Measurements from ENCODE around the gene C6orf15. TPM values are rescaled to one million over a fixed set of nuclear protein-coding genes. Genes with fewer than 3 reads are reported as not detected.

The C6orf15 gene
- total RNA-seq: not detected

GRCh38 chr6:31112478-31112877 lies at the start of gene C6orf15:
Gene C6orf15, minus strand, starts transcription at chr6:31112575. Its CDS starts 20 bp downstream, at chr6:31112555.
- H3K9me3 ChIP-seq (ENCODE audit: low read depth, low read length): no peaks in the 10 kb centered on the region
- no peaks in the 10 kb centered on the region for H3K27me3 ChIP-seq (ENCODE audit: insufficient read depth, low read length)
- H3K4me3 ChIP-seq (ENCODE audit: low read length): no peak within 1 kb of the TSS
- H3K4me1 ChIP-seq (ENCODE audit: insufficient read depth, low read length): peaks cover 4% of the 10 kb centered on the region

- Histone ChIP-seq H3K4me3 (ENCODE audit: low read length) (no peak overlapping the region), H3K27me3 (ENCODE audit: insufficient read depth, low read length) (no peaks in the 10 kb centered on the region), H3K4me1 (ENCODE audit: insufficient read depth, low read length) (peaks cover 18% of the 10 kb centered on the region), H3K9me3 (ENCODE audit: low read depth, low read length) (no peaks in the 10 kb centered on the region)
Observed at GRCh38 chr6:31161216-31162126, 49.1 kb upstream of the C6orf15 start.

- no peaks in the 10 kb centered on the region for H3K27me3 ChIP-seq (ENCODE audit: insufficient read depth, low read length)
- H3K4me3 ChIP-seq (ENCODE audit: low read length): peak overlapping the region; percentile 67
- H3K9me3 ChIP-seq (ENCODE audit: low read depth, low read length): no peaks in the 10 kb centered on the region
- peaks cover 18% of the 10 kb centered on the region for H3K4me1 ChIP-seq (ENCODE audit: insufficient read depth, low read length)
Observed at GRCh38 chr6:31158863-31159855, 46.8 kb upstream of the C6orf15 start.

GRCh38 chr6:31158140-31158862 lies 45.9 kb upstream of the C6orf15 start, which contains the start of gene TCF19:
Gene TCF19, plus strand, starts transcription at chr6:31158589. Its CDS starts 881 bp downstream, at chr6:31159470.
- Histone ChIP-seq H3K27me3 (ENCODE audit: insufficient read depth, low read length) (no peaks in the 10 kb centered on the region), H3K9me3 (ENCODE audit: low read depth, low read length) (no peaks in the 10 kb centered on the region), H3K4me1 (ENCODE audit: insufficient read depth, low read length) (peaks cover 18% of the 10 kb centered on the region), H3K4me3 (ENCODE audit: low read length) (peak within 1 kb of the TSS; percentile 67)

GRCh38 chr6:31157513-31158139 lies 45.3 kb upstream of the C6orf15 start, which contains the start of gene CCHCR1:
Gene CCHCR1, minus strand, starts transcription at chr6:31157802. Its CDS starts 202 bp downstream, at chr6:31157600.
- H3K4me1 ChIP-seq (ENCODE audit: insufficient read depth, low read length): peaks cover 18% of the 10 kb centered on the region
- H3K9me3 ChIP-seq (ENCODE audit: low read depth, low read length): no peaks in the 10 kb centered on the region
- peak within 1 kb of the TSS; percentile 67 for H3K4me3 ChIP-seq (ENCODE audit: low read length)
- H3K27me3 ChIP-seq (ENCODE audit: insufficient read depth, low read length): no peaks in the 10 kb centered on the region

- no peaks in the 10 kb centered on the region for H3K27me3 ChIP-seq (ENCODE audit: insufficient read depth, low read length)
- H3K9me3 ChIP-seq (ENCODE audit: low read depth, low read length): no peaks in the 10 kb centered on the region
- H3K4me3 ChIP-seq (ENCODE audit: low read length): no peak overlapping the region
- peaks cover 18% of the 10 kb centered on the region for H3K4me1 ChIP-seq (ENCODE audit: insufficient read depth, low read length)
Observed at GRCh38 chr6:31156641-31157040, 44.3 kb upstream of the C6orf15 start.

GRCh38 chr6:31154436-31154835 lies 42.1 kb upstream of the C6orf15 start:
- H3K4me3 ChIP-seq (ENCODE audit: low read length): no peak overlapping the region
- no peaks in the 10 kb centered on the region for H3K27me3 ChIP-seq (ENCODE audit: insufficient read depth, low read length)
- no peaks in the 10 kb centered on the region for H3K9me3 ChIP-seq (ENCODE audit: low read depth, low read length)
- H3K4me1 ChIP-seq (ENCODE audit: insufficient read depth, low read length): peaks cover 14% of the 10 kb centered on the region

GRCh38 chr6:31152781-31153180 lies 40.4 kb upstream of the C6orf15 start:
- H3K4me1 ChIP-seq (ENCODE audit: insufficient read depth, low read length): peaks cover 5% of the 10 kb centered on the region
- no peaks in the 10 kb centered on the region for H3K27me3 ChIP-seq (ENCODE audit: insufficient read depth, low read length)
- no peaks in the 10 kb centered on the region for H3K9me3 ChIP-seq (ENCODE audit: low read depth, low read length)
- H3K4me3 ChIP-seq (ENCODE audit: low read length): no peak overlapping the region

- H3K4me1 ChIP-seq (ENCODE audit: insufficient read depth, low read length): no peaks in the 10 kb centered on the region
- H3K27me3 ChIP-seq (ENCODE audit: insufficient read depth, low read length): no peaks in the 10 kb centered on the region
- no peaks in the 10 kb centered on the region for H3K9me3 ChIP-seq (ENCODE audit: low read depth, low read length)
Observed at GRCh38 chr6:31149827-31150447, 37.6 kb upstream of the C6orf15 start.

GRCh38 chr6:31145386-31145785 lies 33.0 kb upstream of the C6orf15 start:
- no peak overlapping the region for H3K4me3 ChIP-seq (ENCODE audit: low read length)
- no peaks in the 10 kb centered on the region for H3K27me3 ChIP-seq (ENCODE audit: insufficient read depth, low read length)
- no peaks in the 10 kb centered on the region for H3K4me1 ChIP-seq (ENCODE audit: insufficient read depth, low read length)
- H3K9me3 ChIP-seq (ENCODE audit: low read depth, low read length): no peaks in the 10 kb centered on the region

More at GRCh38 chr6:31149827-31150447, 37.6 kb upstream of the C6orf15 start:
- H3K4me3 ChIP-seq (ENCODE audit: low read length): no peak overlapping the region

GRCh38 chr6:31144970-31145340 lies 32.6 kb upstream of the C6orf15 start:
- Histone ChIP-seq H3K4me1 (ENCODE audit: insufficient read depth, low read length) (no peaks in the 10 kb centered on the region), H3K27me3 (ENCODE audit: insufficient read depth, low read length) (no peaks in the 10 kb centered on the region), H3K9me3 (ENCODE audit: low read depth, low read length) (no peaks in the 10 kb centered on the region), H3K4me3 (ENCODE audit: low read length) (no peak overlapping the region)

- H3K4me1 ChIP-seq (ENCODE audit: insufficient read depth, low read length): no peaks in the 10 kb centered on the region
Observed at GRCh38 chr6:31144296-31144969, 32.1 kb upstream of the C6orf15 start.

GRCh38 chr6:31143148-31143547 lies 30.8 kb upstream of the C6orf15 start:
- H3K27me3 ChIP-seq (ENCODE audit: insufficient read depth, low read length): no peaks in the 10 kb centered on the region
- no peak overlapping the region for H3K4me3 ChIP-seq (ENCODE audit: low read length)
- no peaks in the 10 kb centered on the region for H3K9me3 ChIP-seq (ENCODE audit: low read depth, low read length)
- no peaks in the 10 kb centered on the region for H3K4me1 ChIP-seq (ENCODE audit: insufficient read depth, low read length)

More at GRCh38 chr6:31144296-31144969, 32.1 kb upstream of the C6orf15 start:
- H3K9me3 ChIP-seq (ENCODE audit: low read depth, low read length): no peaks in the 10 kb centered on the region
- H3K4me3 ChIP-seq (ENCODE audit: low read length): no peak overlapping the region
- H3K27me3 ChIP-seq (ENCODE audit: insufficient read depth, low read length): no peaks in the 10 kb centered on the region
